OCI-LY7 (cell line): Measurements from ENCODE around the gene PLEKHM3. TPM values are rescaled to one million over a fixed set of nuclear protein-coding genes. Genes with fewer than 3 reads are reported as not detected.

Experiments used
- BruUV-seq: library from RNA; stranded (reverse); fragments of 400-500 nt; replicated peaks from 2 replicates; lab custom pipeline; 2021; lab: Mats Ljungman, UMichigan
- CTCF ChIA-PET: fragments of 300-600 bp; sonication (Branson Sonifier 250); formaldehyde crosslinking; loops from one replicate; lab custom pipeline; 2022; ENCODE audit warnings: antibody characterized with exemption; ENCODE audit not compliant: unreplicated experiment; lab: Charles Lee
- POLR2A ChIA-PET: fragments of 300-600 bp; sonication (Branson Sonifier 250); formaldehyde crosslinking; loops from one replicate; lab custom pipeline; 2022; ENCODE audit warnings: antibody characterized with exemption; lab: Charles Lee
- DNase-seq: peaks from one replicate; pipeline ENCODE4 v3.0.0-alpha.2; 2015; ENCODE audit warnings: low spot score
- H2AFZ ChIP-seq: fragments of 200-600 bp; sonication (generic), shearing (Covaris generic); 2 replicates; pipeline ENCODE4 v1.6.1; 2014; ENCODE audit warnings: mild to moderate bottlenecking, antibody characterized with exemption, low read length, moderate library complexity
- H3K27ac ChIP-seq: fragments of 200-600 bp; sonication (generic); 2 replicates; pipeline ENCODE4 v1.5.1; 2014; ENCODE audit warnings: mixed run types, low read depth, mild to moderate bottlenecking, moderate library complexity, low read length, inconsistent platforms; ENCODE audit not compliant: poor library complexity, severe bottlenecking
- H3K36me3 ChIP-seq: fragments of 200-600 bp; sonication (generic); 2 replicates; pipeline ENCODE4 v1.6.1; 2014; ENCODE audit warnings: mild to moderate bottlenecking, antibody characterized with exemption, low read length, moderate library complexity, mixed read lengths; ENCODE audit not compliant: insufficient read depth
- H3K4me1 ChIP-seq: fragments of 200-600 bp; sonication (generic); 2 replicates; pipeline ENCODE4 v1.5.1; 2014; ENCODE audit warnings: mild to moderate bottlenecking, low read length; ENCODE audit not compliant: insufficient read depth, poor library complexity, severe bottlenecking
- H3K4me2 ChIP-seq: fragments of 200-600 bp; sonication (generic); 2 replicates; pipeline ENCODE4 v1.6.1; 2014; ENCODE audit warnings: mild to moderate bottlenecking, low read length
- H3K4me3 ChIP-seq: fragments of 200-600 bp; sonication (generic); 2 replicates; pipeline ENCODE4 v1.5.1; 2014; ENCODE audit warnings: mild to moderate bottlenecking, low read depth, low read length; ENCODE audit not compliant: poor library complexity, severe bottlenecking
- H3K79me2 ChIP-seq: fragments of 200-600 bp; sonication (generic); 2 replicates; pipeline ENCODE4 v1.6.1; 2016; ENCODE audit warnings: low read depth, mild to moderate bottlenecking, low read length, moderate library complexity, mixed read lengths; ENCODE audit not compliant: insufficient read depth
- H3K9me2 ChIP-seq: fragments of 200-600 bp; sonication (generic); 2 replicates; pipeline ENCODE4 v1.6.1; 2016; ENCODE audit warnings: mild to moderate bottlenecking, low read length, mixed read lengths; ENCODE audit not compliant: insufficient read depth
- H3K9me3 ChIP-seq: fragments of 200-600 bp; sonication (generic); 2 replicates; pipeline ENCODE4 v1.6.1; 2014; ENCODE audit warnings: mild to moderate bottlenecking, mixed run types, low read length, mixed read lengths
- H4K20me1 ChIP-seq: fragments of 200-600 bp; sonication (generic); 2 replicates; pipeline ENCODE4 v1.6.1; 2014; ENCODE audit warnings: mild to moderate bottlenecking, antibody characterized with exemption, low read length, moderate library complexity, mixed read lengths; ENCODE audit not compliant: insufficient read depth
- CTCF ChIP-seq: fragments of 200-600 bp; sonication (generic); conservative IDR thresholded peaks from 2 replicates; pipeline ENCODE4 v1.5.1; 2014; ENCODE audit warnings: mild to moderate bottlenecking, antibody characterized with exemption, low read length, moderate library complexity, mixed read lengths
- EZH2phosphoT487 ChIP-seq: fragments of 200-600 bp; sonication (generic); IDR thresholded peaks from 2 replicates; pipeline ENCODE4 v1.6.1; 2018; ENCODE audit warnings: low read depth, borderline replicate concordance, mild to moderate bottlenecking, mixed run types, antibody characterized with exemption, low read length, moderate library complexity, mixed read lengths
- intact Hi-C: fragments of 100-400 bp; cut with micrococcal nuclease; formaldehyde crosslinking; loops from one replicate; pipeline ENCODE4 v1.10.0; 2022; ENCODE audit not compliant: unreplicated experiment
- total RNA-seq, 2 experiments: library from RNA; depleted of rRNA in 1 of 2; stranded (reverse); fragments of >200 nt in 1 of 2; shearing (Covaris generic) in 1 of 2; gene quantifications; 2 replicates each; pipeline ENCODE4 v1.2.3, GENCODE V29; 2014 to 2022

Gene PLEKHM3
- total RNA-seq, 2 experiments from 2014 or later: 3.7 to 6.3 TPM

GRCh38 chr2:207926133-207926988 is 99.0 kb downstream of the PLEKHM3 start:
- POLR2A ChIA-PET: no interaction called here
- CTCF ChIA-PET: no interaction called here
- BruUV-seq: no TSS peak

GRCh38 chr2:207925601-207926000 is 99.7 kb downstream of the PLEKHM3 start:
- Histone ChIP-seq H3K4me3 (no peak overlapping the region), H4K20me1 (no peaks in the 10 kb centered on the region), H3K79me2 (no peaks in the 10 kb centered on the region), H3K4me2 (no peak overlapping the region), H3K4me1 (no peaks in the 10 kb centered on the region), H3K27ac (no peak overlapping the region), H2AFZ (no peak overlapping the region), H3K9me3 (no peaks in the 10 kb centered on the region), H3K9me2 (no peaks in the 10 kb centered on the region), H3K36me3 (no peaks in the 10 kb centered on the region)
- no TSS peak for BruUV-seq
- intact Hi-C loops: no loop called here
- TF ChIP-seq EZH2phosphoT487 (no peak), CTCF (no peak)
- ChIA-PET CTCF (no interaction called here), POLR2A (no interaction called here)
- DNase-seq: no peak

More at GRCh38 chr2:207926133-207926988, 99.0 kb downstream of the PLEKHM3 start:
- intact Hi-C loops: no loop called here
- H3K27ac ChIP-seq: no peak overlapping the region
- H3K9me3 ChIP-seq: no peaks in the 10 kb centered on the region
- no peak for TF ChIP-seq CTCF
- no peak for TF ChIP-seq EZH2phosphoT487
- no peaks in the 10 kb centered on the region for H3K9me2 ChIP-seq
- no peaks in the 10 kb centered on the region for H4K20me1 ChIP-seq
- DNase-seq: no peak
- H3K36me3 ChIP-seq: no peaks in the 10 kb centered on the region
- no peak overlapping the region for H3K4me2 ChIP-seq
- no peaks in the 10 kb centered on the region for H3K4me1 ChIP-seq
- no peaks in the 10 kb centered on the region for H3K79me2 ChIP-seq
- no peak overlapping the region for H2AFZ ChIP-seq
- H3K4me3 ChIP-seq: no peak overlapping the region

GRCh38 chr2:207921606-207922005 is 103.7 kb downstream of the PLEKHM3 start:
- no peaks in the 10 kb centered on the region for H3K36me3 ChIP-seq
- BruUV-seq: no TSS peak
- no peak overlapping the region for H3K27ac ChIP-seq
- H3K4me2 ChIP-seq: no peak overlapping the region
- no peaks in the 10 kb centered on the region for H3K9me2 ChIP-seq
- no peaks in the 10 kb centered on the region for H3K79me2 ChIP-seq
- intact Hi-C loops: no loop called here
- no peak overlapping the region for H2AFZ ChIP-seq
- ChIA-PET POLR2A (no interaction called here), CTCF (no interaction called here)
- no peaks in the 10 kb centered on the region for H3K9me3 ChIP-seq
- no peaks in the 10 kb centered on the region for H4K20me1 ChIP-seq
- TF ChIP-seq CTCF (no peak), EZH2phosphoT487 (no peak)
- no peak for DNase-seq
- H3K4me3 ChIP-seq: no peak overlapping the region
- H3K4me1 ChIP-seq: no peaks in the 10 kb centered on the region
